Right lobe of liver (tissue), 4 donors: Measurements from ENCODE around the gene B3GALNT2.

Source experiments
- CTCF ChIP-seq, 4 donors: fragments of 200-600 bp in 3 of 4; fragments of 450-650 bp in 1 of 4; IDR thresholded peaks; one replicate each; pipeline versions ENCODE4 v1.5.1 to v1.8.0; 2016 to 2022; ENCODE audit warnings: antibody characterized with exemption in 4 of 4, mild to moderate bottlenecking in 2 of 4
- POLR2A ChIP-seq: fragments of 450-650 bp; IDR thresholded peaks from one replicate; pipeline ENCODE4 v1.6.1; 2017; ENCODE audit warnings: antibody characterized with exemption, mild to moderate bottlenecking
- donor health status: DM: no; HTN: no; CAD: no.
- donor health status: DM: no; HTN: no; CAD: no.
- donor health status: DM: no; HTN: yes; CAD: no.

GRCh38 chr1:235502601-235503402 is 1.4 kb downstream of the B3GALNT2 start:
- TF ChIP-seq POLR2A (no peak), CTCF (IDR thresholded peaks at IDR 0.05) (no peak)
